NCI-H69 (cell line): ENCODE measurements around the gene ZBTB43.
"Not testable (repeated sequence)": the region's sequence is repeated elsewhere in the genome, so short reads cannot be mapped to it uniquely, and the experiment has no call there.

Experiments
- DNase-seq: peaks from one replicate; lab custom pipeline; 2025; lab: John Stamatoyannopoulos, UW

ZBTB43 gene

DNA sequence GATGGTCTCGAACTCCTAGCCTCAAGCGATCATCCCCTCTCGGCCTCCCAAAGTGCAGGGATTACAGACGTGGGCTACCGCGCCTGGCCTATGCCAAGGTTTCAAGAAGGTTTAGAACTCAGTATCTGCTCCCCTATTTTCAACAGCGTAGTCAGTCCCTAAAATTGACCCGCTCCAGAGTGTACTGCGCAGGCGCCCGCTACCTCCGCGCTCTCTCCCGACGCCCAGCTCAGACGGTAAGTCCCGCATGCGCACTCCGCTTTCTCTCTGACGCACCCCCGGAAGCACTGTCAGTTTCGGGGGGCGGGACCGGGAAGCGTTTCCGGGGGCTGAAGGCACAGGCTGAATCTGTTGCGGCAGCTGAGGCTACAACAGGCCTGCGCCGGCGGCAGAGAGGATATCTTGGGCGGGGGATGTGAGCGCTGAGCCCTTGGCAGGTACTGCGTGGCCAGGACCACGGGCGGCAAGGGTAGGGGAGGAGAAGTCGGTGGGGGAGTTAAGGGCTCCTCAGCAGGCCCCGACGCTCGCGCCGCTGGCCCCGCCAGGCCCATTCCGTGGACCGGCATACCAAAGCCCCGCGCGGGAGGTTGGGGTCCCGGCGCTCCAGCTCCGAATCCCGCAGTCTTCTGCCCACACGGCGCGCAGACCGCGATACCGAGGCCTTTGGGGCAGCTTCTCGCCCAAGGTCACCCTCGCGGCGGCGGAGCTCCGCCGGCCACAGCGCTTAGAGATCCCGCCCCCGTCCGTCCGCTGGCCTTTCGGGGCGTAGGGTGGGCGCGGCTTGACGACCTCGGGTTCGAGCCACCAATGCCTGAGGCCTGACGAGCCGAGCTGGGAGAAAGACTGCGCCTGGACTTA, at the start of gene ZBTB43:
ZBTB43 (plus strand) TSS at position 345 of the 858 bp plus-strand sequence. CDS start 27,470 bp downstream, outside the sequence.
- peak; percentile 98 for DNase-seq

- DNase-seq: no peak
These were observed 49.4 kb upstream of the ZBTB43 start for GRCh38 chr9:126755317-126755875.

DNA sequence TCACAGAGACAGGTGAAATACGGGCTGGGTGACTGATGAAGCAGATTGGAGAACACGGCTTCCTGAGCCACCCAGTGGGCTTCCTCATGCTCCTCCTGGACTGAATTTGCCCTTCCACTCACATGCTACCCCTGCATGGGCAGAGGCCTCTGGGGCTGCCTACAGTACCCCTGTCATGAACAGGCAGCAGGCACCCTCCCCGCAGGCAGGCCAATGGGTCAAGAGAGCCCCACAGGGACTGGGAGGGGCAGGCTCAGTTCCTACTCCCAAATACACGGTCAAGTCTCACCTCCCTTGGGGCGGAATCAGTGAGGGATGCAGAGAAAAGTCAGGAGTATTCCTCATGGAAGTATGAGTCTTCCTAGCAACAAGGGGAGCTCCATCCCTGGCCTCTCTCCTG, 48.6 kb upstream of the ZBTB43 start:
- DNase-seq: no peak

GRCh38 chr9:126756876-126757415, 47.9 kb upstream of the ZBTB43 start:
- peak; percentile 95 for DNase-seq

DNA sequence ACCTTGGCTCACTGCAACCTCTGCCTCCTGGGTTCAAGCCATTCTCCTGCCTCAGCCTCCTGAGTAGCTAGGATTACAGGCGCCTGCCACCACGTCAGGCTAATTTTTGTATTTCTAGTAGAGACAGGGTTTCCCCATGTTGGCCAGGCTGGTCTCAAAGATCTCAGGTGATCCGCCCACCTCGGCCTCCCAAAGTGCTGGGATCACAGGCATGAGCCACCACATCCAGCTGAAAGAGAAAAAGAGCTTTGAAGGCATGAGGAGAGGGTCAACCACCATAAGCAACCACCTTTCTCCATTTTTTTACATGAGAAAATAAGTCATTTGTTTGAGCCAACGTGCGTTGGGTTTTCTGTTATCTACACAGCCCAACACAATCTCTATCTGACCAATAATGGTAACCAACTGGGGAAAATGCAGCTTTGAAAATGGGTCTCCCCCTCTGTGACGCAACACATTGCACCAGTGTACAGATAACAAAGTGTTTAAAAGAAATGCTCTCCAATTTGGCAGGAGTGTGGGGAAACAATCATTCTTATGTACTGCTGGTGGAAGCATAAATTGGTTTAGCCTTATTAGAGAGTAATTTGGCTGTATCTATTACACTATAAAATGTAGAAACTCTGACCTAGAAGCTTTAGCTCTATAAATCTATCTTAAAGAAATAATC, 45.8 kb upstream of the ZBTB43 start:
- DNase-seq: no peak

DNA sequence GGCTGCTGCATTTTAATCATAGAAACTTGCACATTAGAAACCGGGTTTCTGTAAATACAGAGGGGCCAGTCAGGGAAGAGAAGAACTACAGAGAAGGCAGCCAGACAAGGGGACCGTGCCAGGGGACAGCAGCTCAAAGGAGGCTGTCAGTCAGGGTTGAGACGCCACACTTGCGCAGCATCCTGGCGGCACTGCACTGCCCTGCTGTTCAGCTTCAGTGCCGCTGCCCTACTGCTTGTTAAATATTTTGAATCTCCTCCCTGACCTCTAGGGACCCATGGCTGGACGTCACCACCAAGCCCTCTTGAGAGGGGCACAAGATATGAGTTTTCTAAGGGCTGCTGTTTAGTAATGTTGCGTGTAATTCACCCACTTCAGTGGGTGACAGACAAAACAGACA, 43.6 kb upstream of the ZBTB43 start:
- DNase-seq: no peak

GRCh38 chr9:126763130-126763764, 41.6 kb upstream of the ZBTB43 start:
- DNase-seq: peak; percentile 71

DNA sequence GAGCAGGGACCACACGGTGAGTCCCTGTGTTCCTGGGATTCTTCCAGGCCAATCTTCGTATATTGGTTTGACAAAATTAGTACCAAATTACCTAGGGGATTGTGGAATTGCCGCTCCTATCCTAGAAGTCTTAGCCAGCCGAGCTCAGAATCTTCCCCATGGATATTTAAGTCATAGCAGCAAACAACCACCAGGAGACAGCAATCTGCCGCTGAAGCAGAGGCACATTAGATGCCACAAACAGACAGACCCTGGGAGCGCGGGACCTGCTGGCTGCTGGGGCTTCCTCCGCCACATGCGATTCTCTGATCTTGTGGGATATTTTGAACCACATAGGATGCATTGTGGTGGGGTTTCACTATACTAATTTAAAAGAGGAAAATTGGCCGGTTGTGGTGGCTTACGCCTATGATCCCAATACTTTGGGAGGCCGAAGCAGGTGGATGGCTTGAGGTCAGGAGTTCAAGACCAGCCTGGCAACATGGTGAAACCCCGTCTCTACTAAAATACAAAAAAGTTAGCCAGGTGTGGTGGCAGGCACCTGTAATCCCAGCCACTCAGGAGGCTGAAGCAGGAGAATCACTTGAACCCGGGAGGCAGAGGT, 31.7 kb upstream of the ZBTB43 start:
- peak; percentile 52 for DNase-seq

GRCh38 chr9:126775926-126776325, 28.9 kb upstream of the ZBTB43 start:
- no peak for DNase-seq

- DNase-seq: peak; percentile 31
These were observed 27.1 kb upstream of the ZBTB43 start for GRCh38 chr9:126777733-126778132.

GRCh38 chr9:126778141-126778540, 26.7 kb upstream of the ZBTB43 start:
- no peak for DNase-seq

GRCh38 chr9:126778696-126779095, 26.1 kb upstream of the ZBTB43 start:
- not testable (repeated sequence) for DNase-seq

DNA sequence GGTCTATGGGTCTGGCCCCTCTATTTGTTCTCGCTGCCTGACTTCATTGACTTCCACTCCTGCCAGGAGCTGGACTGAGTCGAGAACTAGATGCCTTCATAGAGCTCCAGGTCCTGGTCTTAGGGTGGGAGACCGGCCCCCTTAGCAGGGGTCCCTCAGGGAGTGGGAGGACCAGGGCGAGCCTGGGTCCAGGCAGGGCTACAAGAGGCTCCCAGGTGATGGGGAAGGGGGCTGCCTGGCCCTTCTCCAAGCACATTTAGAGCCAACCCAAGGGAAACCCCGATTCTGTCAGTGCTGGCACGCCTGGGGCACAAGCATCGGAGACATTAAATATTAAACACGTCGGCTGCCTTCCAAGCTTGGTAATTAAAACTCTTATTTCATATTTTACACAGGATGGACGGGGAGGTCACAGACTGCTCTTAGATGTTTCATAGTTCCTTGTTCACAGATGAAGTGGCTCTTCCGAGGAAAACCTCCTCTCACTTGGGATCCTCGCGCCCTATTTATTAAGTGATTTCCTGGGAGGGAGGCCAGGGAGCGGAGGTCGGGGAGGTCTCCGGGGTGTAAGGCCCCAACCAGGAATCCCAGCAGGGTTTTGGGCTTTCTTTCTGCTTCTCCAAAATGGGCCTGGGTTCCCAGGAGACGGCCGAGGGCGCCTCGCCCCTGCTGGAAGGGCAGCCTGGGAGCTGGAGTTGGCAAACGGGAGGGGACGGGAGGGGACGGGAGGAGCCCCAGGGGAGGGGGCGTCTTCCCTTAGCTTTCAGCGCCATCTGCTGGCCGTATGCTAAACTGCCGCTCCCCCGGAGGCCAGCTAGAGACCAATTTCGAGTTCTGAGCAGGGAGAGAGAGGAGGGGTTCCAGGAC, 23.4 kb upstream of the ZBTB43 start:
- DNase-seq: peak; percentile 88

DNA sequence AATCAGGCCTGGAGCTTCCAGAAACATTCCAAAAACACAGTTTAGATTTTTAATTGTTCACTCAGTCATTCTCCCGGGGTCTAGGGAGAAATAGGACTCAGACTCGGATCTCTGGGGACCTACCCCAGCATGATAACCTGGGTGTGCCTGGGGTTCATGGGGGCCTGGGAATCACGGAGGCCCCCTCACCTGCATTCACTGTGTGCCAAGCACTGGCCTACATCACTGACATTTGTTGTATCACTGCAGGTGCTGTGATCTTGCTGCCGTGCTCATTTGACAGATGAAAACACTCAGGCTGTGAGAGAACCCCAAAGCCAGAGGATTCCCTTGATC, 22.8 kb upstream of the ZBTB43 start:
- no peak for DNase-seq

DNA sequence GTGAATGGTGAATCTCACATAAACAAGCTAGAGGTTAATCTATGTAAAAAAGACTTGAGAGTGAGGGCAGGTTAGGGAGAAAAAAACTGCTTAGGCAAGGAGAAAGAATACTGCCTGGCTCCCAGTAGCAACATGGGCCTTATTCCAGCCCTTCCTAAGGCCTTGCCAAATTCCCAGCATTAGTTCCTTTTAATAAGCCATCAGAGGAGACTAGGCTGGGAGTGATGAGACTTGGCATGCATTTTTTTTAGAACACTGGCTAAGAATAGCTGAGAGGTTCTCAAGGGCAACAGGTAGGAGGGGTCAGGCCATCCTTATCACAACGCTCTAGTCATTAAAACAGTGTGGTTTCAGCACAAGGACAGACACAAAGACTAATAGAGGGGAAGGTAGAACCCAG, 20.9 kb upstream of the ZBTB43 start:
- DNase-seq: no peak

GRCh38 chr9:126784401-126784800, 20.4 kb upstream of the ZBTB43 start:
- no peak for DNase-seq

DNA sequence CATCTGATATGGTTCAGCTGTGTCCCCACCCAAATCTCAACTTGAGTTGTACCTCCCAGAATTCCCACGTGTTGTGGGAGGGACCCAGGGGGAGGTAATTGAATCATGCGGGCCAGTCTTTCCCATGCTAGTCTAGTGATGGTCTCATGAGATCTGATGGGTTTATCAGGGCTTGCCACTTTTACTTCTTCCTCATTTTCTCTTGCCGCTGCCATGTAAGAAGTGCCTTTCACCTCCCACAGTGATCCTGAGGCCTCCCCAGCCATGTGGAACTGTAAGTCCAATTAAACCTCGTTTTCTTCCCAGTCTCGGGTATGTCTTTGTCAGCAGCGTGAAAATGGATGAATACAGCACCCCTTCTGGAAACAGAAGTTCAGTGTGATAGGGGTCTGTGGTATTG, 20.0 kb upstream of the ZBTB43 start:
- DNase-seq: not testable (repeated sequence)

- no peak for DNase-seq
These were observed 16.8 kb upstream of the ZBTB43 start for GRCh38 chr9:126788046-126788445.

DNA sequence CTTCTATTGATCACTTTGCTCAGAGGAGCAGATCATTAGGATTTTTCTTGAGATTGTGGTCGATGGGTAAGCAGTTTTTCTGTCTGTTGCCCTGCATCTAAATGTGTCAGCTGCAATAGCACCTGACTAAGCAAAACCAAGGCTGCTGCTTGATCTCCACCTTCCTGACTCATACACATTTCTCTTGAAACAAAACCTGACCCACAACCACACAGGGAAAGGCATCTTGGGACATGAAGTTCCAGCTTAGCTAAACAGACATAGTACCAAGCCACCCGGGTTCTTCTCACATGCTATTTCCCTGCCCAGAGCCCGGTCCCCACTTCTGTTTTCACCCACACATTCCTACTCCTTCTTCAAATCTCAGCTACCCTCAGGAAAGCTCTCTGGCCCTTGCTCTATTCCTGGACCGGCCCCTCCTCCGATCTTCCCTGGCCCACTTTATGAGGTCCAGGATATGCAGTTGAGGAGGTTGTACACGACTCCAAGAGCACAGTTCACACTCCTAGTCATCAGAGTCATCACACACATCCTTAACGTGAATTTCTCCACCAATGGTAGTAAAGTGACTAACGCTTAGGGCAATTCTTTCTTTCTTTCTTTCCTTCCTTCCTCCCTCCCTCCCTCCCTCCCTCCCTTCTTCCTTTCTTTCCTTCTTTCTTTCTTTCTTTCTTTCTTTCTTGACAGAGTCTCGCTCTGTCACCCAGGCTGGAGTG, 16.0 kb upstream of the ZBTB43 start:
- no peak for DNase-seq

DNA sequence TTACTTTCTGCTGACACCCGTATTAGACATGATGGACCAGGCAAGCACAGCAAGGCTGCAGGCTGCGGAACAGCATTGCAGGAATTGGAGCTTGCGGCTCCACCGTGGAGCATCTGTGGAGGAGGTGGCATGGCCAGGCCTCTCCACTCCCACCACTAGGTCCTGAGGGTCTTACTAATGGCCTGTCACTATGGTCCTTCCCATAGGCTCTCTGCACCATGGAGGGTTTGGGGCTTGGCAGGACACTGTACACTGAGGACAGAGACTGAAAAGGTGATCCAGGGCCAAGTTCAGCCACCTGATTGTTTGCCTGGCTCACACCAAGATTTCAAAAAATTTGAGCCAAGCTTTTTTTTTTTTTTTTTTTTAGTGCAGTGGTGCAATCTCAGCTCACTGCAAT, 14.3 kb upstream of the ZBTB43 start:
- no peak for DNase-seq
